CD4-positive, alpha-beta T cell (primary cell): ENCODE measurements around the gene RASA1. TPM values are rescaled to one million over a fixed set of nuclear protein-coding genes. Genes with fewer than 3 reads are reported as not detected.
A peak's percentile ranks its signal among the peaks of the same experiment; 100 is the strongest.

Experiments used
- ATAC-seq: fragments of 200-7000 bp; cut with Tn5 transposase; one replicate; pipeline ENCODE4 v1.10.0; 2022; ENCODE audit warnings: mild to moderate bottlenecking; ENCODE audit not compliant: poor library complexity
- CTCF ChIA-PET: fragments of 350-600 bp; sonication (Branson Sonifier 250); formaldehyde crosslinking; loops from one replicate; lab custom pipeline; 2021; ENCODE audit warnings: antibody characterized with exemption, inconsistent platforms; lab: Charles Lee
- POLR2A ChIA-PET: fragments of 350-600 bp; sonication (Branson Sonifier 250); formaldehyde crosslinking; loops from one replicate; lab custom pipeline; 2021; ENCODE audit warnings: antibody characterized with exemption, inconsistent platforms; lab: Charles Lee
- DNase-seq, 14 experiments: peaks; one replicate each; pipeline ENCODE4 v3.0.0-alpha.2; 2013 to 2020; ENCODE audit warnings: mixed read lengths in 2 of 14
- H3K27ac ChIP-seq, 2 donors: one replicate each; pipeline versions ENCODE4 v1.5.1 to v1.7.0; 2013; ENCODE audit warnings: low read length in 2 of 2, low read depth in 1 of 2, mild to moderate bottlenecking in 1 of 2
- H3K27me3 ChIP-seq, 2 experiments: 1 replicate in 1 of 2; 2 replicates in 1 of 2; pipeline versions ENCODE4 v1.6.1 to v1.7.0; 2013; ENCODE audit warnings: low read length in 2 of 2, control low read depth in 1 of 2, mild to moderate bottlenecking in 1 of 2, moderate library complexity in 1 of 2; ENCODE audit not compliant: insufficient read depth in 2 of 2, control insufficient read depth in 1 of 2
- H3K36me3 ChIP-seq: one replicate; pipeline ENCODE4 v1.6.1; 2013; ENCODE audit warnings: low read length, control low read depth; ENCODE audit not compliant: insufficient read depth
- H3K4me1 ChIP-seq: one replicate; pipeline ENCODE4 v1.6.1; 2013; ENCODE audit warnings: low read length, control low read depth; ENCODE audit not compliant: insufficient read depth
- H3K4me3 ChIP-seq: one replicate; pipeline ENCODE4 v1.5.1; 2013; ENCODE audit warnings: mild to moderate bottlenecking, low read length, moderate library complexity
- H3K9me3 ChIP-seq, 2 experiments: 1 replicate in 1 of 2; 2 replicates in 1 of 2; pipeline versions ENCODE4 v1.6.1 to v1.7.0; 2013; ENCODE audit warnings: low read length in 2 of 2, mild to moderate bottlenecking in 2 of 2, control low read depth in 1 of 2, moderate library complexity in 1 of 2; ENCODE audit not compliant: control insufficient read depth in 1 of 2, insufficient read depth in 1 of 2
- H3K27ac Mint-ChIP-seq: one replicate; pipeline ENCODE4 v1.8.0; 2020; ENCODE audit warnings: mixed read lengths
- H3K27me3 Mint-ChIP-seq: one replicate; pipeline ENCODE4 v1.8.0; 2021; ENCODE audit warnings: mixed read lengths
- H3K36me3 Mint-ChIP-seq: one replicate; pipeline ENCODE4 v1.8.0; 2021; ENCODE audit warnings: low read depth, mixed read lengths
- H3K4me1 Mint-ChIP-seq: one replicate; pipeline ENCODE4 v1.8.0; 2021; ENCODE audit warnings: low read depth, mixed read lengths
- H3K4me3 Mint-ChIP-seq: one replicate; pipeline ENCODE4 v1.8.0; 2020; ENCODE audit warnings: mild to moderate bottlenecking, mixed read lengths
- H3K9me3 Mint-ChIP-seq: one replicate; pipeline ENCODE4 v1.8.0; 2020; ENCODE audit warnings: mixed read lengths
- intact Hi-C, 2 experiments: fragments of 100-400 bp; cut with DNase I in 1 of 2; cut with micrococcal nuclease in 1 of 2; formaldehyde crosslinking; loops; one replicate each; pipeline versions ENCODE4 v1.15.1 to v1.9.0; 2023 to 2025; cut with DNase I, micrococcal nuclease
- total RNA-seq, 174 experiments: library from RNA in 2 of 174; stranded (reverse) in 2 of 174; gene quantifications; one replicate each; pipeline ENCODE4 v1.2.3 and lab custom pipeline; 2021 to 2026
- TF ChIP-seq, protein P1 (sequence below): fragments of 200-600 bp; IDR thresholded peaks from one replicate; pipeline ENCODE4 v1.8.0; 2022; ENCODE audit warnings: antibody characterized with exemption, mild to moderate bottlenecking

RASA1 gene
- total RNA-seq, 2 experiments from 2014 or later: 15.1 to 15.4 TPM

DNA sequence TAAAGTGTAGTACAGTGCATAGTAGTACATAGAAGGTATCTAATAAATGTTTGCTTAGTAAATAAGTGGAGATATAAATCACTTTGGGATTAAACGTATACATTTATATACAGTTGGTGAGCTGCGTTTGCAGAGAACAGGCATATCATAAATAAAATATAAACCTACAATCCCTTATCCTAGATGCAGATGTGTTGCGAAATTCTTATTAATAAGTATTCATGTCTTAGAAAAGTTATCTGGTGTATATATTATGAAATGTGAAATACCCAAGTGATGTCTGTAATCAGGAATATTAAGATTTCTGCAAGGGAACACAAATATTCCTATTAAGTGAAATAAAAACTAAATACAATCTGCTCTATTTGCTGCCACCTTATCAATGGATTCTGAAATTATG is 136.2 kb downstream of the RASA1 start:
- no peak overlapping the region for H3K4me3 ChIP-seq
- DNase-seq (no peak), ATAC-seq (no peak)
- no peak overlapping the region for H3K27ac ChIP-seq
- H3K36me3 Mint-ChIP-seq: peaks cover 97% of the 10 kb centered on the region
- no peak overlapping the region for H3K27ac Mint-ChIP-seq
- CTCF ChIA-PET: interaction anchor here (0.5 kb wide), 1 partner anchor 788 kb away, joined by 6 read pairs; no protein-coding TSS in a partner anchor
- peaks cover 63% of the 10 kb centered on the region for H3K4me1 Mint-ChIP-seq
- peaks cover 93% of the 10 kb centered on the region for H3K36me3 ChIP-seq
- no peaks in the 10 kb centered on the region for H3K27me3 ChIP-seq
- H3K4me3 Mint-ChIP-seq: no peak overlapping the region
- peaks cover 8% of the 10 kb centered on the region for H3K4me1 ChIP-seq
- H3K27me3 Mint-ChIP-seq: no peaks in the 10 kb centered on the region
- no peaks in the 10 kb centered on the region for H3K9me3 ChIP-seq
- TF ChIP-seq, protein P1, sequence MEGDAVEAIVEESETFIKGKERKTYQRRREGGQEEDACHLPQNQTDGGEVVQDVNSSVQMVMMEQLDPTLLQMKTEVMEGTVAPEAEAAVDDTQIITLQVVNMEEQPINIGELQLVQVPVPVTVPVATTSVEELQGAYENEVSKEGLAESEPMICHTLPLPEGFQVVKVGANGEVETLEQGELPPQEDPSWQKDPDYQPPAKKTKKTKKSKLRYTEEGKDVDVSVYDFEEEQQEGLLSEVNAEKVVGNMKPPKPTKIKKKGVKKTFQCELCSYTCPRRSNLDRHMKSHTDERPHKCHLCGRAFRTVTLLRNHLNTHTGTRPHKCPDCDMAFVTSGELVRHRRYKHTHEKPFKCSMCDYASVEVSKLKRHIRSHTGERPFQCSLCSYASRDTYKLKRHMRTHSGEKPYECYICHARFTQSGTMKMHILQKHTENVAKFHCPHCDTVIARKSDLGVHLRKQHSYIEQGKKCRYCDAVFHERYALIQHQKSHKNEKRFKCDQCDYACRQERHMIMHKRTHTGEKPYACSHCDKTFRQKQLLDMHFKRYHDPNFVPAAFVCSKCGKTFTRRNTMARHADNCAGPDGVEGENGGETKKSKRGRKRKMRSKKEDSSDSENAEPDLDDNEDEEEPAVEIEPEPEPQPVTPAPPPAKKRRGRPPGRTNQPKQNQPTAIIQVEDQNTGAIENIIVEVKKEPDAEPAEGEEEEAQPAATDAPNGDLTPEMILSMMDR: no peak
- no peaks in the 10 kb centered on the region for H3K9me3 Mint-ChIP-seq
- POLR2A ChIA-PET: interaction anchor here (0.6 to 1.0 kb wide), 2 partner anchors 9 to 441 kb away, joined by 4 read pairs; partner anchors contain the start of gene CCNH
- intact Hi-C loops: loop anchor here (5.0 kb wide), 2 partner anchors 417 to 522 kb away; no protein-coding TSS in a partner anchor

DNA sequence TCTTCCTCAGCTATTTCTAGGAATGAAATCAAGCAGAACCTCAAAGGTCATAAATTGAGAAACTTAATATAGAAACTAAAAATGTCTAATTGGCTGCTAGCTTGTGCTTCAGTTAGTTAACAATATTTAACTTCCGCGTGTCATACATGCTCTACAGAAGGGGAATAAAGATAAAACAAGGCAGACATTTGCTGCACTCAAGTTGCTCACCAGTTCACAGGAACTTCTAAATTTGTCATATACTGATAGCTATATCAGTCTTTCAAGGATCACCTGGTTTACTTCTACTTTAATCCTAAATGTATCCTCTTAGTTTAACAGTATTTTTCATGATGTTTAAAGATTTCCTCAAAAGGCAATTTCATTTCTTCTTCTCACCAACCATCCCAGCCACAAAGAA is 136.7 kb downstream of the RASA1 start:
- peaks cover 8% of the 10 kb centered on the region for H3K4me1 ChIP-seq
- ChIA-PET CTCF (interaction anchor here (0.5 kb wide), 1 partner anchor 788 kb away, joined by 6 read pairs; no protein-coding TSS in a partner anchor), POLR2A (interaction anchor here (1.0 kb wide), 1 partner anchor 9 kb away, joined by 4 read pairs; the partner anchor contains the start of gene CCNH)
- Mint-ChIP-seq H3K9me3 (no peaks in the 10 kb centered on the region), H3K4me3 (no peak overlapping the region), H3K4me1 (peaks cover 63% of the 10 kb centered on the region), H3K36me3 (peaks cover 97% of the 10 kb centered on the region), H3K27me3 (no peaks in the 10 kb centered on the region), H3K27ac (no peak overlapping the region)
- H3K27ac ChIP-seq: no peak overlapping the region
- H3K27me3 ChIP-seq: no peaks in the 10 kb centered on the region
- H3K36me3 ChIP-seq: peaks cover 93% of the 10 kb centered on the region
- H3K9me3 ChIP-seq: no peaks in the 10 kb centered on the region
- DNase-seq: no peak
- intact Hi-C loops: loop anchor here (5.0 kb wide), 2 partner anchors 417 to 522 kb away; no protein-coding TSS in a partner anchor
- no peak for ATAC-seq
- TF ChIP-seq, protein P1: no peak
- H3K4me3 ChIP-seq: no peak overlapping the region

DNA sequence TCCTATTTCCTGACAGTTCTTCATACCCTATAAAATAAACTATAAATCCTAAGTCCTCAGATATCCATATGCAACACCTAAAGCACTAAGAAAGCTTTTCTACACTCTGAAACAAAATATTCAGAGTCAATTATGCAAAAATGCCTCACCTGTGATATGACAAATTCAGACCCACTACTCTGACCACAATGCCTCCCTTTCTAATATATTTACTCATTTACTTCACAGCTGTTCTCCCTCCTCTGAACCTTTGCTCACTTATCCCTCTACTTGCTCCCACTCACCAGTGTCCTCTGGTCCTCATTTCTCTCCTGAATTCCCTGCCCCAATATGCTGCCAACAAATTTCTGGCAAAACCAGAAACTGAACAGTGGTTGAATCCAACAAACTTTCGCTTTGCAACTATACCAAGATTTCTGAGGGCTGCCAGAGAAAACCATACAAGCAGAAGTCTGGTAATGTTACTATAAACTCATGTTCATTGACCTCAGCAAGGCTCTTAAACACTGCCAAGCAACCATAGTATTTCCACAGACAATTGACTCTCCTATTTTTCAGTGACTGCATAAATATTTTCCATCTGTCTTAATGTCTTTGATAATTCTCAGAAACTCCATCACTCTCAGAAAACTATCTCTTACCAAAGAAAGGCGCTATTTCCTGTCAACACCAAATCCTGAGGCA is 137.9 kb downstream of the RASA1 start:
- TF ChIP-seq, protein P1: no peak
- peaks cover 97% of the 10 kb centered on the region for H3K36me3 ChIP-seq
- DNase-seq (no peak), ATAC-seq (no peak)
- H3K27ac ChIP-seq: no peak overlapping the region
- no peak overlapping the region for H3K4me3 ChIP-seq
- Mint-ChIP-seq H3K9me3 (no peaks in the 10 kb centered on the region), H3K4me1 (peaks cover 59% of the 10 kb centered on the region), H3K4me3 (no peak overlapping the region), H3K27me3 (no peaks in the 10 kb centered on the region), H3K36me3 (peaks cover 94% of the 10 kb centered on the region), H3K27ac (peak overlapping the region; percentile 5)
- peaks cover 8% of the 10 kb centered on the region for H3K4me1 ChIP-seq
- no peaks in the 10 kb centered on the region for H3K27me3 ChIP-seq
- H3K9me3 ChIP-seq: no peaks in the 10 kb centered on the region
- ChIA-PET CTCF (no interaction called here), POLR2A (no interaction called here)
- intact Hi-C loops: loop anchor here in 1 of 2 experiments (2.0 kb wide), 1 partner anchor 331 kb away; no protein-coding TSS in a partner anchor
